Measurements from ENCODE around the gene UBL4B.

The UBL4B gene

DNA sequence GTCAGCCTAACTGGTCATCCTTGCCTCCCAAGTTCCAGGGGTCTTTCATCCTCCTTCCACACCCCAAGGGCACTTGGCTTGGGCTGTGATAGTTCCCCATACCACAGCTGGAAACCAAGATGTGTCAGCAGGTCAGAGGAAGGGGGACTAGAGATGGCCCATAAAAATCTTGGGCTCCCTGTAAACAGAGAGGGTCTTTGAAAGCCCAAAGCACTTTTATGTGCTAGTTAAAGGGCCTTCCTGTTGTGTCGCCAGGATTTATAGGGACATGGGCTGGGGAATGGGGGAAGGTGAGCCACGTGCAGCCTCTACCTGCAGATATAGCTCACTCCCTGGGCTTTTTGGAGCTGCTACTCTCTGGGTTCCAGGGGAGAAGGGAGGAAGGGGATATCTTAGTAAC, 11.9 kb upstream of the UBL4B start:
- H3K27me3 ChIP-seq (ENCODE audit: insufficient read depth, low read length): no peaks in the 10 kb centered on the region
- no peak overlapping the region for H3K9ac ChIP-seq (ENCODE audit: low read depth, low read length)
- H3K36me3 ChIP-seq (ENCODE audit: insufficient read depth, low read length): no peaks in the 10 kb centered on the region
- H3K9me3 ChIP-seq (ENCODE audit: insufficient read depth, low read depth, low read length): no peaks in the 10 kb centered on the region
- 68% methylated on average over 2 of the region's 2 CpGs for WGBS
- H3K4me1 ChIP-seq (ENCODE audit: insufficient read depth, low read length): no peaks in the 10 kb centered on the region
- no peak overlapping the region for H3K27ac ChIP-seq (ENCODE audit: low read depth, low read length)
- no peak overlapping the region for H3K4me3 ChIP-seq (ENCODE audit: low read length)

DNA sequence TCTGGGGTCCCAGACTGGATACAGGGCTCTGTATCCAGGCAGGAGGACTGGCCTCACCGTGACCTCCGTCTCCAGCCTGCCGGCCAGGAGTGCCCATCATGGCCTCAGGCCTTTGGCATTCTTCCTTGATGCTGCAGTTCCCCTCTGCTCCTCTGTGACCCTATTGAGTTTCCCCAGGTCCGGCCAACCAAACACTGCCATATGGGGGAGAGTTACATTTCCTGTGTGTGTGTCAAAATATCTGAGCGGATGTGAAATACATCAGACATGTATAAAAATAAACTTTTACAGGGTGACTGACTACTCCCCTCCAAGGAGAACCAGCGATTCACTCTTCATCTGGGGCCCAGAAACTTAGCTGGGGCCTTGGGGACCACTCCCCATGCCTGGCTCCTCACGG, 10.2 kb upstream of the UBL4B start:
- H3K27me3 ChIP-seq (ENCODE audit: insufficient read depth, low read length): no peaks in the 10 kb centered on the region
- H3K36me3 ChIP-seq (ENCODE audit: insufficient read depth, low read length): no peaks in the 10 kb centered on the region
- 88% methylated on average over 6 of the region's 7 CpGs for WGBS
- no peak overlapping the region for H3K27ac ChIP-seq (ENCODE audit: low read depth, low read length)
- H3K9ac ChIP-seq (ENCODE audit: low read depth, low read length): no peak overlapping the region
- H3K4me3 ChIP-seq (ENCODE audit: low read length): no peak overlapping the region
- H3K4me1 ChIP-seq (ENCODE audit: insufficient read depth, low read length): no peaks in the 10 kb centered on the region
- H3K9me3 ChIP-seq (ENCODE audit: insufficient read depth, low read depth, low read length): no peaks in the 10 kb centered on the region

DNA sequence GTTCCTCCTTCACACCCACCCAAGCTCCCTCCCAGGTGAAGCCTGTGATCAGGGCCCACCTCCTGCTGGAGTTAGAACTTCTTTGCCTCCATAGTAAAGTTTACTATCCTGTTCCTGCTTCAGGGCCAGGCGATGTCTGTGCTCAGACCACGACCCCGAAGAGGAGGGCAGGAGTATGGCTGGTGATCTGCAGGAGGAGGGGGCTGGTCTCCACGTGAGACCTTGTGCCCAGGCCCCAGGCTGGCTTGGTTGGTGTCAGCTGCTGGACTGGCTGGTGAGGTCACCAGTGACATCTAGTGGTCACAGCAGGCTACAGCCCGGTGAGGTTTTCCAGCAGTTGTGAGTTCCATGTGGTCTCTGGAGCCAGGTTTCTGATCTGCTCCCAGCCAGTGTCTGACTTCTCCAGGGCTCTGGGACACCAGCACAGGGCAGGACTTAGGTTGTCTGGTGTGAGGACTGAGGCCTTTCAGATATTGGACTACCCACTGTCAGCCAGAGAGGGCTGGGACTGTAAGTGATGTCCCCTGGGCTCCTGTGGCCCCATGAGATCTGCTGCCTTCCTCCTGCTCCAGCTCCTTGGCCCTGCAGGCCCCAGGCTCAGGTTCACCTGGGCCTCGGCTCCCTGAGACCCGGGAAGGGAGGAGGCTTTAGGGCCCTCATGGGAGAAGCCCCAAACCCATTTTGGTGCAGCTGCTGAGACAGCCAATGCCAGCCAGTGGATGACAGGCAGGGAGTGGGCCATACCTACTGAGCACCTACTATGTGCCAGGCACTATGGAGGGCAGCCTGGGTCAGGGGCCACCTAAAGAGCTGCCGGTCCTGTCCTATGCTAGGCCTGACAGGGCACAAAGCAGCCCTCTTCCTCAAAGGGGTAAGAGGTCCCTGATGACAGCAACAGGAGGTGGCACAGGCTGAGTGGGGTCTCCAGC, 6.0 kb upstream of the UBL4B start:
- Histone ChIP-seq H3K36me3 (ENCODE audit: insufficient read depth, low read length) (no peaks in the 10 kb centered on the region), H3K4me3 (ENCODE audit: low read length) (no peak overlapping the region), H3K9me3 (ENCODE audit: insufficient read depth, low read depth, low read length) (no peaks in the 10 kb centered on the region), H3K27me3 (ENCODE audit: insufficient read depth, low read length) (no peaks in the 10 kb centered on the region), H3K9ac (ENCODE audit: low read depth, low read length) (no peak overlapping the region), H3K27ac (ENCODE audit: low read depth, low read length) (no peak overlapping the region), H3K4me1 (ENCODE audit: insufficient read depth, low read length) (no peaks in the 10 kb centered on the region)
- 37% methylated on average over 8 of the region's 8 CpGs for WGBS

DNA sequence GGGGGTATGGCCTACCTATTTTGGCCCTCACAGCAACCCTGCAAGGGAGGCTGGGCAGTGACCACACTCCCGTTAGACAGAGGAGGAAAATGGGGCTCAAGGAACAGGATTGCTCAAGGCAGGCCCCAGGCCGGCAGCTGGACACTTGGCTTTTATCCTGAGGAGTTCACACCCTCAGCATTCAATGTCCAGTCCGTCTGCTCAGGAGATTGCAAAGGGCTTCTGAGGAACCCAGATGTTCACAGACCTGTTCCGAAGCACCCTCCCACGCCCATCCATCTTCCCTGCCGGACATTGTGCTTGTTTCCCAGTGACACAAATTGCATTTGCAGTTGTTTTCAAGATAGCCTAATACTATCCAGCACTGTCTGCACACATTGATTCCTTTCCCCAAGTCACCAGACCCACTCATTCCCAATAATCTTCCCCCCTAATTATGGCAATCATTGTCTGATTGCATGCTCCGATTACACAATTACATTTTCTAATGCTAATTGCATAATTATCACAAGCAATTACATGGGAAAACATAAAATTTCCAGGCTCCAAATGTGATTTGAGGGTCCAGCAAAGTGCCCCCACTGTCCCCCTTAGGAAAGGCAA, 4.3 kb upstream of the UBL4B start:
- no peak overlapping the region for H3K9ac ChIP-seq (ENCODE audit: low read depth, low read length)
- H3K27me3 ChIP-seq (ENCODE audit: insufficient read depth, low read length): no peaks in the 10 kb centered on the region
- no peak overlapping the region for H3K4me3 ChIP-seq (ENCODE audit: low read length)
- no peaks in the 10 kb centered on the region for H3K4me1 ChIP-seq (ENCODE audit: insufficient read depth, low read length)
- H3K36me3 ChIP-seq (ENCODE audit: insufficient read depth, low read length): no peaks in the 10 kb centered on the region
- WGBS: 76% methylated on average over 7 of the region's 7 CpGs
- no peaks in the 10 kb centered on the region for H3K9me3 ChIP-seq (ENCODE audit: insufficient read depth, low read depth, low read length)
- no peak overlapping the region for H3K27ac ChIP-seq (ENCODE audit: low read depth, low read length)

DNA sequence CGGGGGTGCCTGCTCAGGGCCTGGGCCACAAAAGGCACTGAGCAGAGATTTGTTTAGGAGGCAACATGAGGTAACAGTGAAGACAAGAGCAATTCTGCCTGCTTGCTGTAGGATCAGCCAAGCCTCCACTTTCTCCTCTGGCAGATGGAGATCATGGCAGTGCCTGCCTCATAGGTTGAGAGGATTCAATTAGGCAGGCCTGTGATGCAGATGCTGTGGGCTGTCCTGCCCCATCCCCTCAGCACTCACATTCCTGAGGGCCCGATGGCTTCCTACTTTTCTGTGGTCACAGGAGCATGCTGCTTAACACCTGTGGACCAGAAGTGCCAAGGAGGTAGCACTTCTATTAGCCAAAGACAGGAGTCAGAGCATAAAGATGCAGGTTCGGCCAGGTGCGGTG, 1.2 kb upstream of the UBL4B start:
- no peaks in the 10 kb centered on the region for H3K36me3 ChIP-seq (ENCODE audit: insufficient read depth, low read length)
- WGBS: 88% methylated on average over 4 of the region's 4 CpGs
- no peaks in the 10 kb centered on the region for H3K4me1 ChIP-seq (ENCODE audit: insufficient read depth, low read length)
- no peaks in the 10 kb centered on the region for H3K9me3 ChIP-seq (ENCODE audit: insufficient read depth, low read depth, low read length)
- no peak overlapping the region for H3K4me3 ChIP-seq (ENCODE audit: low read length)
- H3K9ac ChIP-seq (ENCODE audit: low read depth, low read length): no peak overlapping the region
- H3K27me3 ChIP-seq (ENCODE audit: insufficient read depth, low read length): no peaks in the 10 kb centered on the region
- no peak overlapping the region for H3K27ac ChIP-seq (ENCODE audit: low read depth, low read length)

DNA sequence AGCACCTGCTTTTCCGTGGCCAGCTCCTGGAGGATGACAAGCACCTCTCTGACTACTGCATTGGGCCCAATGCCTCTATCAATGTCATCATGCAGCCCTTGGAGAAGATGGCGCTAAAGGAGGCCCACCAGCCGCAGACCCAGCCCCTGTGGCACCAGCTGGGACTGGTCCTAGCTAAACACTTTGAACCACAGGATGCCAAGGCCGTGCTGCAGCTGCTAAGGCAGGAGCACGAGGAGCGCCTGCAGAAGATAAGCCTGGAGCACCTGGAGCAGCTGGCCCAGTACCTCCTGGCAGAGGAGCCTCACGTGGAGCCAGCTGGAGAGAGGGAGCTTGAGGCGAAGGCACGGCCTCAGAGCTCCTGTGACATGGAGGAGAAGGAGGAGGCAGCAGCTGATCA, 413 bp downstream of the UBL4B start:
- H3K9ac ChIP-seq (ENCODE audit: low read depth, low read length): no peak overlapping the region
- no peaks in the 10 kb centered on the region for H3K36me3 ChIP-seq (ENCODE audit: insufficient read depth, low read length)
- no peak overlapping the region for H3K4me3 ChIP-seq (ENCODE audit: low read length)
- H3K27me3 ChIP-seq (ENCODE audit: insufficient read depth, low read length): no peaks in the 10 kb centered on the region
- WGBS: 84% methylated on average over 9 of the region's 9 CpGs
- H3K27ac ChIP-seq (ENCODE audit: low read depth, low read length): no peak overlapping the region
- H3K9me3 ChIP-seq (ENCODE audit: insufficient read depth, low read depth, low read length): no peaks in the 10 kb centered on the region
- H3K4me1 ChIP-seq (ENCODE audit: insufficient read depth, low read length): no peaks in the 10 kb centered on the region

DNA sequence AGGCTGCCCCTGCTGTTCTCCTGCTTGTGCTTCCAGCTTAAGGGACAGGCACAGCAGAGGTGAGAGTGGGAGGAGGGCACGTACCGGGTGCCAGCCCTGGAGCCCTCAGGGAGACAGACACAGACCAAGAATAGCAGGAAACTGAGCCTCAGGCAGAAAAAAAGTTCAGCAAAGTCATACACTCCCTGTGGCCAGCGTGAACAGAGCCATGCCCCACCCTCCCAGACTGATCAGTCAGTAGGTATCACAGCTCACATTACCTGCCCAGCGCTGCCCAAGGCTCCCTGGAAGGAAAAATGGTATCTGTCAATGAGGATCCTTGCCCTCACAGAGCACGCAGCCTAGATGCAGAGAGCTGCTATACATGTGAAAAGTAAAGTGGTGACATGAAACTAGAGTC, 1.3 kb downstream of the UBL4B start:
- Histone ChIP-seq H3K9ac (ENCODE audit: low read depth, low read length) (no peak overlapping the region), H3K4me1 (ENCODE audit: insufficient read depth, low read length) (no peaks in the 10 kb centered on the region), H3K9me3 (ENCODE audit: insufficient read depth, low read depth, low read length) (no peaks in the 10 kb centered on the region), H3K4me3 (ENCODE audit: low read length) (no peak overlapping the region), H3K27me3 (ENCODE audit: insufficient read depth, low read length) (no peaks in the 10 kb centered on the region), H3K27ac (ENCODE audit: low read depth, low read length) (no peak overlapping the region), H3K36me3 (ENCODE audit: insufficient read depth, low read length) (no peaks in the 10 kb centered on the region)
- 78% methylated on average over 5 of the region's 5 CpGs for WGBS

DNA sequence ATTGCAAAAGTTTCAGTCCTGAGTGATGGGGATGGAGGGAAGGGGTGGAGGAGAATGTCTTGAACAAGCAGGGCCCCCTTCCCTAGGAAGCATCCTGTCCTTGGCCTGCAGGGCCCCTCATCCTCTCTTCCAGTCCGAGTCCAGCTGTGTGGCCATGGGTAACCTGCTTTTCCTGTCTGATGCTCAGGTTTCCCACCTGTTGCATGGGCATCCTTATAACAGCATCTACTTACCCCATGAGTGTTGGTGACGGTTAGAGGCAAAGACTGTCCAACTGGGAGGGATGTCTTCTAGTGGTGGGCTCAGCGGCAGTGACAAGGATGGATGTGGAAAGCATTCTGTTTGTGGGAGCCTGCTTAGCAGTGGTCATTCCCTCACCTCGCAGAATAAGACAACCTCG, 1.9 kb downstream of the UBL4B start:
- Histone ChIP-seq H3K9me3 (ENCODE audit: insufficient read depth, low read depth, low read length) (no peaks in the 10 kb centered on the region), H3K27ac (ENCODE audit: low read depth, low read length) (no peak overlapping the region), H3K27me3 (ENCODE audit: insufficient read depth, low read length) (no peaks in the 10 kb centered on the region), H3K4me3 (ENCODE audit: low read length) (no peak overlapping the region), H3K36me3 (ENCODE audit: insufficient read depth, low read length) (no peaks in the 10 kb centered on the region), H3K4me1 (ENCODE audit: insufficient read depth, low read length) (no peaks in the 10 kb centered on the region), H3K9ac (ENCODE audit: low read depth, low read length) (no peak overlapping the region)
- 92% methylated on average over 5 of the region's 5 CpGs for WGBS

DNA sequence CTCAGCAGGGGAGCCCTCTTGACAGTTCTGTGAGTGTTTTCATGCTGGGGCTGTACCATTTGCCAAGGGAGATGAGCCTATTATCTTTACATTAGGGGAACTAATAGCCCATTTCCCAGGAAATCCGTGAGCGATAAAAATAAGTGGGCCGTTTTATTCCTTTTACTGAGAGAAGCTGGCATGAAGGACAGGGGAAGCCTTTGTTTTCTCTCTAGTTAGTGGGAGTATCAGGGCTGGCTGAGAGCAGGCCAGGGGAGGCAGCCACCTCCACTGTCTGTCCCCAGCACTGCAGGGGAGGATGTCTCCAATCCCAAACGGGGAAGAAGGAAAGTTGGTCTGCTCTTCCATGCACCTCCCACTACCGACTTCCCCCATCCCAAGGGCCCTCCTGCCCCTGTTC, 2.5 kb downstream of the UBL4B start:
- no peaks in the 10 kb centered on the region for H3K4me1 ChIP-seq (ENCODE audit: insufficient read depth, low read length)
- no peaks in the 10 kb centered on the region for H3K27me3 ChIP-seq (ENCODE audit: insufficient read depth, low read length)
- H3K9ac ChIP-seq (ENCODE audit: low read depth, low read length): no peak overlapping the region
- 54% methylated on average over 5 of the region's 5 CpGs for WGBS
- no peaks in the 10 kb centered on the region for H3K36me3 ChIP-seq (ENCODE audit: insufficient read depth, low read length)
- H3K27ac ChIP-seq (ENCODE audit: low read depth, low read length): no peak overlapping the region
- H3K4me3 ChIP-seq (ENCODE audit: low read length): no peak overlapping the region
- no peaks in the 10 kb centered on the region for H3K9me3 ChIP-seq (ENCODE audit: insufficient read depth, low read depth, low read length)

DNA sequence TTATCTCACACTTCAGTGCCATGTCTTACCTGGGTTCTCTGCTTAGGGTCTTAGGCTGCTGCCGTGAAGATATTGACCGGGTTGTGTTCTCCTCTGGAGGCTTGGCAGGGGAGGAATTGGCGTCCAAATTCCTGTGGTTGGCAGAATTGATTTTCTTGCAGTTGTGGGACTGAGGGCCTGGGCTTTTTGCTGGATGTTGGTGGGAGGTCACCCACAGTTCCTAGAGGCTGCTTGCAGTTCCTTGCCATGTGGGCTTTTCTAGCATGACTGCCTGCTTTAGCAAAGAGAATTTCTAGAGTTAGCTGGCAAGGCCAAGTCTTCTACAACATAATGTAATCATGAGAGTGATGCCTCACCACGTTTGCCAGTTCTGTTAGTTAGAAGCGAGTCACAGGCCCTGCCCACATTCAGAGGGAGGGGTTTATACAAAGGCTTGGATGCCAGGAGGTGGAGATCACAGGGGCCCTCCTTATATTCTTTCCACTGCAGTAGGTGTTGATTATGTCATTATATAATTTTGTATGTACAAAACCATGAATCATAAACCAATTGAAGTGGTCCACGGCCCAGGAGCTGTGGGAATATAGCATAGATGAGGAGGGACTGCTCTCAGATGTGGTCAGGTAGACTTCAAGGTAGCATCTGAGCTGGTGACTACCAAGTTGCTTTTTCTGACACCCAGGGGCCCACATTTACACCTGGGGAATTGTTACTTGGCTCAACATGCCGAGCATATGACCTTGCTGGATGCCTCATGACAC, 6.6 kb downstream of the UBL4B start:
- Histone ChIP-seq H3K36me3 (ENCODE audit: insufficient read depth, low read length) (no peaks in the 10 kb centered on the region), H3K4me3 (ENCODE audit: low read length) (no peak overlapping the region), H3K27ac (ENCODE audit: low read depth, low read length) (no peak overlapping the region), H3K27me3 (ENCODE audit: insufficient read depth, low read length) (no peaks in the 10 kb centered on the region), H3K9me3 (ENCODE audit: insufficient read depth, low read depth, low read length) (peaks cover 4% of the 10 kb centered on the region; the same call in 1 of the 2 replicates), H3K4me1 (ENCODE audit: insufficient read depth, low read length) (no peaks in the 10 kb centered on the region), H3K9ac (ENCODE audit: low read depth, low read length) (no peak overlapping the region)
- WGBS: 72% methylated on average over 7 of the region's 7 CpGs

DNA sequence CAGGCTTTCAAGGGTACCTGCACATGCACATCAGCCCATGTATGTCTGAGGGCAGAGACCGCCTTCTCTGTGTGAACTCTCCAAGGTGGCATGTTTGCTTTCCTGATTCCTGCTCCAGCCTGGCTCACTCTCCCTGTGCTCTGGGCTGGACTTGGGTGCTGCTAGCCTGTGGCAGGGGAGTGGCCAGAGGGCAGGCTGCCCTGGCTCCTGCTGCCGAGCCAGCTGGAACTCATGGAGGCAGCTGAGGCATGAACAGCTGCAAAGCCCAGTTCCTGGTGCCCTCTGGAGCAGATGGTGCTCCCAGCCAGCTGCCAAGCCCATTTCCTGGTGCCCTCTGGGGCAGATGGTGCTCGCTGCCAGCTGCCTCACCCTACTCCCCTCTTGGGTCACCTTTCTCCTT, 7.6 kb downstream of the UBL4B start:
- Histone ChIP-seq H3K9ac (ENCODE audit: low read depth, low read length) (no peak overlapping the region), H3K4me3 (ENCODE audit: low read length) (no peak overlapping the region), H3K9me3 (ENCODE audit: insufficient read depth, low read depth, low read length) (peaks cover 9% of the 10 kb centered on the region; the same call in 1 of the 2 replicates), H3K36me3 (ENCODE audit: insufficient read depth, low read length) (no peaks in the 10 kb centered on the region), H3K4me1 (ENCODE audit: insufficient read depth, low read length) (no peaks in the 10 kb centered on the region), H3K27me3 (ENCODE audit: insufficient read depth, low read length) (no peaks in the 10 kb centered on the region), H3K27ac (ENCODE audit: low read depth, low read length) (no peak overlapping the region)
- WGBS: 91% methylated on average over 2 of the region's 3 CpGs
